H9 (cell line): ENCODE measurements around the gene NUMBL. TPM values are rescaled to one million over a fixed set of nuclear protein-coding genes. Genes with fewer than 3 reads are reported as not detected.

Experiments
- DNase-seq: peaks from one replicate; pipeline ENCODE4 v3.0.0-alpha.2; 2017
- H2AFZ ChIP-seq: one replicate; pipeline ENCODE4 v1.6.1; 2013; ENCODE audit warnings: mild to moderate bottlenecking, low read length, control low read depth, moderate library complexity
- H2AK5ac ChIP-seq: 2 replicates; pipeline ENCODE4 v1.6.1; 2013; ENCODE audit warnings: low read length, control low read depth, mixed read lengths; ENCODE audit not compliant: insufficient read length
- H2BK120ac ChIP-seq: one replicate; pipeline ENCODE4 v1.6.1; 2013; ENCODE audit warnings: low read depth, mild to moderate bottlenecking, low read length, control low read depth, inconsistent platforms; ENCODE audit not compliant: poor library complexity, severe bottlenecking
- H2BK12ac ChIP-seq: 2 replicates; pipeline ENCODE4 v1.6.1; 2013; ENCODE audit warnings: low read length, control low read depth, mixed read lengths, low read depth; ENCODE audit not compliant: insufficient read length
- H2BK15ac ChIP-seq: 2 replicates; pipeline ENCODE4 v1.6.1; 2013; ENCODE audit warnings: low read depth, low read length, control low read depth
- H2BK20ac ChIP-seq: one replicate; pipeline ENCODE4 v1.6.1; 2013; ENCODE audit warnings: low read depth, mild to moderate bottlenecking, low read length, control low read depth, inconsistent platforms; ENCODE audit not compliant: poor library complexity, severe bottlenecking
- H2BK5ac ChIP-seq: 2 replicates; pipeline ENCODE4 v1.6.1; 2013; ENCODE audit warnings: low read length, control low read depth, mixed read lengths; ENCODE audit not compliant: insufficient read length
- H3K14ac ChIP-seq: 2 replicates; pipeline ENCODE4 v1.6.1; 2013; ENCODE audit warnings: low read length, control low read depth; ENCODE audit not compliant: insufficient read depth
- H3K18ac ChIP-seq: 2 replicates; pipeline ENCODE4 v1.6.1; 2013; ENCODE audit warnings: low read depth, mild to moderate bottlenecking, mixed read lengths, low read length, control low read depth; ENCODE audit not compliant: insufficient read length
- H3K23ac ChIP-seq: 2 replicates; pipeline ENCODE4 v1.6.1; 2013; ENCODE audit warnings: low read length, control low read depth, mixed read lengths, low read depth; ENCODE audit not compliant: insufficient read length
- H3K23me2 ChIP-seq: 2 replicates; pipeline ENCODE4 v1.6.1; 2013; ENCODE audit warnings: low read depth, mild to moderate bottlenecking, mixed read lengths, low read length, control low read depth; ENCODE audit not compliant: insufficient read length, poor library complexity, severe bottlenecking
- H3K27ac ChIP-seq: 2 replicates; pipeline ENCODE4 v1.5.1; 2013; ENCODE audit warnings: low read length, control low read depth, mixed read lengths, low read depth; ENCODE audit not compliant: insufficient read length
- H3K27me3 ChIP-seq: 2 replicates; pipeline ENCODE4 v1.6.1; 2013; ENCODE audit warnings: low read length, control low read depth, inconsistent platforms; ENCODE audit not compliant: insufficient read depth
- H3K4ac ChIP-seq: 2 replicates; pipeline ENCODE4 v1.6.1; 2013; ENCODE audit warnings: low read depth, mild to moderate bottlenecking, control low read depth, inconsistent platforms, low read length, moderate library complexity
- H3K4me1 ChIP-seq: 2 replicates; pipeline ENCODE4 v1.6.1; 2013; ENCODE audit warnings: low read length, control low read depth, inconsistent platforms; ENCODE audit not compliant: insufficient read depth
- H3K4me2 ChIP-seq: 2 replicates; pipeline ENCODE4 v1.6.1; 2013; ENCODE audit warnings: low read length, control low read depth, mixed read lengths; ENCODE audit not compliant: insufficient read length, insufficient read depth
- H3K56ac ChIP-seq: 2 replicates; pipeline ENCODE4 v1.6.1; 2013; ENCODE audit warnings: low read depth, mild to moderate bottlenecking, mixed read lengths, low read length, control low read depth; ENCODE audit not compliant: insufficient read length
- H3K79me1 ChIP-seq: 2 replicates; pipeline ENCODE4 v1.6.1; 2013; ENCODE audit warnings: low read depth, mild to moderate bottlenecking, moderate library complexity, low read length, control low read depth, inconsistent platforms; ENCODE audit not compliant: insufficient read depth, poor library complexity, severe bottlenecking
- H3K79me2 ChIP-seq: 2 replicates; pipeline ENCODE4 v1.6.1; 2013; ENCODE audit warnings: low read length, control low read depth, inconsistent platforms; ENCODE audit not compliant: insufficient read depth
- H3K9ac ChIP-seq: 2 replicates; pipeline ENCODE4 v1.6.1; 2013; ENCODE audit warnings: low read length, control low read depth, mixed read lengths; ENCODE audit not compliant: insufficient read length; ENCODE audit errors: extremely low read depth
- H3K9me3 ChIP-seq: one replicate; pipeline ENCODE4 v1.6.1; 2013; ENCODE audit warnings: low read depth, low read length, inconsistent platforms; ENCODE audit not compliant: control insufficient read depth
- H3T11ph ChIP-seq: one replicate; pipeline ENCODE4 v1.6.1; 2013; ENCODE audit warnings: mild to moderate bottlenecking, low read length, control low read depth, inconsistent platforms
- H4K20me1 ChIP-seq: one replicate; pipeline ENCODE4 v1.6.1; 2013; ENCODE audit not compliant: control insufficient read depth, insufficient read length, insufficient read depth
- H4K5ac ChIP-seq: 2 replicates; pipeline ENCODE4 v1.6.1; 2013; ENCODE audit warnings: low read depth, mild to moderate bottlenecking, mixed read lengths, low read length, control low read depth; ENCODE audit not compliant: insufficient read length
- H4K8ac ChIP-seq: replicated peaks from 2 replicates; pipeline ENCODE4 v1.6.1; 2013; ENCODE audit warnings: low read length, control low read depth, mixed read lengths, low read depth; ENCODE audit not compliant: insufficient read length
- H4K91ac ChIP-seq: 2 replicates; pipeline ENCODE4 v1.6.1; 2013; ENCODE audit warnings: low read depth, mild to moderate bottlenecking, moderate library complexity, mixed read lengths, low read length, control low read depth; ENCODE audit not compliant: insufficient read length
- H3K27ac Mint-ChIP-seq, 3 experiments: 2 replicates in 2 of 3; 3 replicates in 1 of 3; pipeline ENCODE4 v1.8.0; 2020 to 2021; ENCODE audit warnings: mixed read lengths in 3 of 3, mild to moderate bottlenecking in 1 of 3, moderate library complexity in 1 of 3
- H3K27me3 Mint-ChIP-seq: 2 replicates; pipeline ENCODE4 v1.8.0; 2021; ENCODE audit warnings: low read depth, mild to moderate bottlenecking, moderate library complexity, mixed read lengths
- H3K36me3 Mint-ChIP-seq, 3 experiments: 2 replicates in 2 of 3; 3 replicates in 1 of 3; pipeline ENCODE4 v1.8.0; 2020 to 2021; ENCODE audit warnings: low read depth in 3 of 3, mixed read lengths in 3 of 3; ENCODE audit not compliant: insufficient read depth in 1 of 3
- H3K4me1 Mint-ChIP-seq, 2 experiments: 2 replicates each; pipeline ENCODE4 v1.8.0; 2020; ENCODE audit warnings: mixed read lengths in 2 of 2
- H3K4me3 Mint-ChIP-seq, 2 experiments: 2 replicates in 1 of 2; 3 replicates in 1 of 2; pipeline ENCODE4 v1.8.0; 2020 to 2021; ENCODE audit warnings: mild to moderate bottlenecking in 2 of 2, mixed read lengths in 2 of 2, moderate library complexity in 1 of 2
- H3K9me3 Mint-ChIP-seq, 2 experiments: 2 replicates in 1 of 2; 3 replicates in 1 of 2; pipeline ENCODE4 v1.8.0; 2020; ENCODE audit warnings: mild to moderate bottlenecking in 2 of 2, mixed read lengths in 2 of 2, moderate library complexity in 1 of 2
- WGBS: extraction: QIAGEN DNeasy Blood & Tissue Kit; methylation state at CpG from one replicate; pipeline ENCODE4 v1.1.7; 2013; ENCODE audit warnings: missing lambda C conversion rate, low lambda C conversion rate, mixed read lengths; ENCODE audit not compliant: insufficient read length; ENCODE audit errors: extremely low coverage; 5-methylcytosine and 5-hydroxymethylcytosine counted together
- total RNA-seq: library from RNA; stranded (reverse); gene quantifications from 2 replicates; pipeline ENCODE4 v1.2.1, GENCODE V29; 2021
- TF ChIP-seq, protein P1 (sequence below): fragments of 200-600 bp; sonication (generic); conservative IDR thresholded peaks from 3 replicates; pipeline ENCODE4 v1.8.0; 2021; ENCODE audit warnings: antibody characterized with exemption, mild to moderate bottlenecking

NUMBL gene
- total RNA-seq, 1 experiment from 2014 or later, result 34.5 TPM

DNA sequence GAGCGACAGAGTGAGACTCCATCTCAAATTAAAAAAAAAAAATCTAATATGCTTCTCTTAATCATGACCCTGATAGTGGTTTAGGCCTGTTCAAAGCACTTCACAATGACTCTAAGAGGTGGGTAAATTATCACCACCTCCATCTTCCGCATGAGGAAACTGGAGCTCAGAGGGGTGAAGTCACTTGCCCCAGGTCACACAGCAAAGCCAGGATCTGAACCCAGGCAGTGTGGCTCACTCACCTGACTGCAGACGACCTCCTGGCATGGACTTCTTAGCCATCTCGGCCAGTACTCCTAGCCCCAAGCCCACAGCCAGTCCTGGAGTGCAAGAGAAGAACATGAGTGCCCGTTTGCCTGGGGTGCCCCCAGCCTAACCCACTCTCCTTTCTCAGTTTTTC, 19.4 kb upstream of the NUMBL start:
- Histone ChIP-seq H4K8ac (no peak overlapping the region), H3K56ac (no peak overlapping the region), H3K23ac (no peak overlapping the region), H2AFZ (no peak overlapping the region), H2BK12ac (no peak overlapping the region), H3K9ac (no peak overlapping the region), H3K4ac (no peak overlapping the region), H3K4me2 (no peak overlapping the region), H2BK5ac (no peak overlapping the region), H4K5ac (no peak overlapping the region), H4K91ac (no peak overlapping the region), H4K20me1 (no peaks in the 10 kb centered on the region), H2BK120ac (no peak overlapping the region), H3K4me1 (no peaks in the 10 kb centered on the region), H3K27ac (no peak overlapping the region), H3K23me2 (no peaks in the 10 kb centered on the region), H3K9me3 (no peaks in the 10 kb centered on the region), H3K14ac (no peak overlapping the region), H3K27me3 (no peaks in the 10 kb centered on the region), H2BK20ac (no peak overlapping the region), H3K79me1 (no peaks in the 10 kb centered on the region), H2BK15ac (no peak overlapping the region), H3T11ph (no peak overlapping the region), H3K18ac (no peak overlapping the region), H3K79me2 (no peaks in the 10 kb centered on the region), H2AK5ac (no peak overlapping the region)
- Mint-ChIP-seq H3K9me3 (no peaks in the 10 kb centered on the region), H3K27me3 (no peaks in the 10 kb centered on the region; the same call in 1 of the 2 replicates), H3K4me1 (peaks cover 3 to 7% of the 10 kb centered on the region in 2 experiments; a peak in 2 of 4 replicates), H3K27ac (peak overlapping the region in 1 of 3 experiments; percentile 61; a peak in 1 of 7 replicates), H3K4me3 (no peak overlapping the region), H3K36me3 (peaks cover 25 to 73% (median 54%) of the 10 kb centered on the region in 3 experiments)
- DNase-seq, result no peak
- no CpG with 5 or more reads among the region's 5 CpGs for WGBS
- TF ChIP-seq, protein P1, sequence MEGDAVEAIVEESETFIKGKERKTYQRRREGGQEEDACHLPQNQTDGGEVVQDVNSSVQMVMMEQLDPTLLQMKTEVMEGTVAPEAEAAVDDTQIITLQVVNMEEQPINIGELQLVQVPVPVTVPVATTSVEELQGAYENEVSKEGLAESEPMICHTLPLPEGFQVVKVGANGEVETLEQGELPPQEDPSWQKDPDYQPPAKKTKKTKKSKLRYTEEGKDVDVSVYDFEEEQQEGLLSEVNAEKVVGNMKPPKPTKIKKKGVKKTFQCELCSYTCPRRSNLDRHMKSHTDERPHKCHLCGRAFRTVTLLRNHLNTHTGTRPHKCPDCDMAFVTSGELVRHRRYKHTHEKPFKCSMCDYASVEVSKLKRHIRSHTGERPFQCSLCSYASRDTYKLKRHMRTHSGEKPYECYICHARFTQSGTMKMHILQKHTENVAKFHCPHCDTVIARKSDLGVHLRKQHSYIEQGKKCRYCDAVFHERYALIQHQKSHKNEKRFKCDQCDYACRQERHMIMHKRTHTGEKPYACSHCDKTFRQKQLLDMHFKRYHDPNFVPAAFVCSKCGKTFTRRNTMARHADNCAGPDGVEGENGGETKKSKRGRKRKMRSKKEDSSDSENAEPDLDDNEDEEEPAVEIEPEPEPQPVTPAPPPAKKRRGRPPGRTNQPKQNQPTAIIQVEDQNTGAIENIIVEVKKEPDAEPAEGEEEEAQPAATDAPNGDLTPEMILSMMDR, result no peak
